ENCODE measurements around the gene ATP10B.

ATP10B gene

DNA sequence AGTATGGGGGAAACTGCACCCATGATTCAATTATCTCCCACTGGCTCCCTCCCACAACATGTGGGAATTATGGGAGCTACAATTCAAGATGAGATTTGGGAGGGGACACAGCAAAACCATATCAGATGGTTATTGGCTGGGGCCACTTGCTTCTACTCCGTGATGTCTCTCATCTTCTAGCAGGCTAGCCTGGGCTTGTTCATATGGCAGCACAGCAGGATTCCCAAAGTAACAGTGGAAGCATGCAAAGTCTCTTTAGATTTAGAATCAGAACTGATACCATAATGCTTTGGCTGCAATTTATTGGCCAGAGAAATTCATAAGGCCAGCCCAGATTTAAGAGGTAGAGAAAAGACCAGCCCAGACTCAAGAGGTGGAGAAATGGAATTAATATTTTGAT, 304.1 kb downstream of the ATP10B start:
- DNase-seq (ENCODE audit: low spot score): no peak

DNA sequence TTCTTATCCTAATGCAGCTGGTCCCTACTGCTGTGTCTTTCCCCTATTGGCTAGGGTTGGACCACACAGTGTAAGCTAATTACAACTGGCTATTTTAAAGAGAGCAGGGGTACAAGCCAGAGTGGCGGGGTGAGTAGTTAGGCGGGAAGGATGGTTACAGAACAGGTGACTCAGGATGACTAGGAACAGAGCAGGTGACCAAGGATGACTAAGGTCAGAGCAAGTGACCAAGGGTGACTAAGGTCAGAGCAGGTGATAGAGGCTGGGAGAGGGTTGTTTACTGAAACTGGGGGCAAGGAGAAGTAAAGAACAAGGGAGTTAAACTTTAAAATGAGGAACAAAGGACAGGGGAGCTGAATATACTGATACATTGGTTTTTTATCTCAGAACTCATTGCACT, 304.9 kb downstream of the ATP10B start:
- DNase-seq (ENCODE audit: low spot score): no peak

DNA sequence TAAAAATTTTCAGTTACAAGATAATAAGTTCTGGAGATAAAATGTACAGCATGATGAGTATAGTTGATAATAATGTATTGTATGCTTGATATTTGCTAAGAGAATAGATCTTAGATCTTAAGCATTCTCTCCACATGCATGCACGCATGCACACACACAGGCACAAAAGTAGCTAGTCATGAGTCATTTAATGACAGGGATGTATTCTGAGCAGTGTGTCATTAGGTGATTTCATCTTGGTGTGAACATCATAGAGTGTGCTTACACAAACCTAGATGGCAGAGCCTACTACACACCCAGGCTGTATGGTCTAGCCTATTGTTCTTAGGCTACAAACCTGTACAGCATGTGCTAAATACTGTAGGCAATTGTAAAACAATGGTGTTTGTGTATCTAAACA, 306.2 kb downstream of the ATP10B start:
- DNase-seq (ENCODE audit: low spot score): no peak

DNA sequence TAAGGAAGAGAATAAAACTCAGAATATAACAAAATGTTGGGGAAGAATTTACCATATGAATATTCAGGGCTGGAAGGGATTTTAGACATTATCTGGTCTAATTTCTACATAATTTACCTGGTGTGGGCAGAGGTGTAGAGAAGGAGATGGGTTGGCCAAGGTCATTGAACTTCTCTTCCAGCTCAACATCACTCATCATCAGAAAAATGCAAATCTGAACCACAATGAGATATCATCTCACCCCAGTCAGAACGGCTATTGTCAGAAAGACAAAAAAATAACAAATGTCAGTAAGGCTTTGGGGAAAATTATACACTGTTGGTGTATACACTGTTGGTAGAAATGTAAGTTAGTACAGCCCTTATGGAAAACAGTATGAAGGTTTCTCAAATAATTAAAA, 308.6 kb downstream of the ATP10B start:
- DNase-seq (ENCODE audit: low spot score): no peak

DNA sequence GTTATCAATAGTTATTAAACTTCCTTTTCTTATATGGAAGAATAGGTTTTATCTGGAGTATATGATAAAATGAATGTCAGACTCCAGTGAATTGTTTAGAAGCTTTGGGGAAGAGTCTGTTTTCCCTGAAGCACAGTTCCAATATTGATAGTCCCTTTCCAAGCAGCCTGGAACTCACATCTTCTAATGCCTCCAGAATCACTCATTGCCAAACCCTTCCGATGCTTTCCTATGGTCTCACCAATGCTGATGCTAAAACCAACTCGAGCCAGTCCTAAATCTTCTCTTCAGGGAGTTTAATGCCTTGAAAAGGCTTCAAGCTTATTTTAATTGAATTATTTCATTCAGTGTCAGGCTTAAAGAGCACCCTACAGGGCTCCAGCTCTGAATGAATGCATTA, 309.2 kb downstream of the ATP10B start:
- DNase-seq (ENCODE audit: low spot score): no peak

DNA sequence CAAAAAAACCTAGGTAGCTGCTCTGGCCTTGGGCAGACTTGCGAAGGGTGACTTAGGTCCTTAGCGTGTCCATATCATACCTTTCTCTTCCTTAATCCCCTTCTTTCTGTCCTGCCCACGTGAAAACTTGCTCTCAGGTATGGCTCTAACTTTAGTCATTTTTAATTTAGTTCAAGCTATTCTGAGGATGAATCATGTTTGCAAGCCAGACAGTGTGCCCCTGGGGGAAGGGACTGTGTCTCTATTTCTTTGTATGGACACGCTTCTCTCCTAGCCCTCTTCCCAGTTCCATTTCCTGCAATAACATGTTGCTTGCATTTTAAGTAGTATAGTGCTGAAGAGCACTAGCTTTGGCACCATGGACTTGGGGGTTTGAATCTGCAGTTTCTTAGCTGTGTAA, 309.7 kb downstream of the ATP10B start:
- DNase-seq (ENCODE audit: low spot score): no peak

DNA sequence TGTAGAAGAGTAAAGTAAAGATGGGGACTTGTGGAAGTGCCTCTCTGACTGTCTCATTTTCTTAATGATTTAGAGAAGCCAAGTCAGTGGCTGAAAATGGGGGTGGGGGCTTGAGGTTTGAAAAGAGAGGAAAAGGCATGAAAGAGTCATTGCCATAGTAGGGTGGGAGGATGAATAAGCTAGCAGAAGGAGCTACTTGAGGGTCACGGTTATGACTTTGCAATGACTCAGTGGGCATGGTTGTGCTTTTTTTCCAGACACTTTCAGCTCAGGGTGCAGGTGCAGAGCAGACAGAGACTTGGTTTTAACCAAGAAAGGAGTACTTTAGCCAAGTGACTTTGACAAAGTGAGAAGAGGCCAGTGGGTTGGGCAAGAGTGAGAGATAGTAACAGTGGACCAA, 312.6 kb downstream of the ATP10B start:
- DNase-seq (ENCODE audit: low spot score): no peak

DNA sequence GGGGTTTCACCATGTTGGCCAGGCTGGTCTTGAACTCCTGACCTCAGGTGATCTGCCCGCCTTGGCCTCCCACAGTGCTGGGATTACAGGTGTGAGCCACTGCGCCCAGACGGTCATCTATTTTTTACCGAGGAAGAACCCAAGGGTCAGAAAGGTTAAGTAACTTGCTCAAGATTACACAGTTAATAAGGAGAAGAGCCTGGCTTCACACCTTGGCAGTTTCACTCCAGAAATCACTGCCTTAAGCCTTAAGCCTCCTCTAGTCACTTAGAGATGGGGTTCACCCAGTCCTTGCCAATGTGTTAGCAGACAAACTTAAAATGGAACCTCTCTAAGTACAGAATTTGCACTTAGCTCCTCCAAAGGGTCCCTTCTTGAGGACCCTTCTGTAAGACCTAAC, 314.1 kb downstream of the ATP10B start:
- DNase-seq (ENCODE audit: low spot score): no peak

DNA sequence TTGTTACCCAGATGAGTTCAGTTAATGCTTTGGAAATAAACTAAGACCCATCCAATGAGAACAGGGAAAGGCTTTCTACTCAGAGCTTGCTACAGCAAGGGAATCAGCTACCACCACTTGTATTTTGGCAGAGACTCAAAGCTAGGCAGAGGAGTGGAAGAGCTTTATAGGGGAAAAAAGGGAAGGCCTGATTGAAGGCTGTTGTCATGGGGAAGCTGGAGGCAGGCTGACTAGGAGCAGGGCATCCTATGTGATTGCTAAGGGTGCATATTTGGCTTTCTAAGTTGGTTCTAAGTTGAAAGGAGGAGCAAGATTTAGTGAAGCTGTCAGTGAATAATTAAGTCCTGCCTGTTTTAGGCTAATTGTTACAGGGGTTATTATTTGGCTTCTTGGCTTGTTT, 314.9 kb downstream of the ATP10B start:
- no peak for DNase-seq (ENCODE audit: low spot score)

DNA sequence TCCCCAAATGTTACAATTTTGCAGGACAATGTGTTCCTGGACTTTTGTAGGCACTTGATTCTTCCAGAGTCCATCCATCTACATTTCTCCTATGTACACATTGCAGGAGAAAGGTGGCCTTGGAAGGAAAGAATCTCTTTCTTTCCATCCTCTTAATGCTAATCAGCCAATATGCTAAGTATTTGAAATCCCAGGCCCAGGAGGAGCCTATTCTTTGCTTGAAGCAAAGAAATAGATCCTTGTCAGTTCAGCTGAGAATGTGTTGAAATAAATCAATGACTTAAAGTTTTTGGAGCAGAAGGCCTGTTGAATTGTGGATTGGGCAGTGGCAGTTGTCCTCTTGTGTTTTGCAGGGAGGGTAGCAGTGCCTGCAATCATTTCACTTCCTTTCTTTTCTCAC, 317.1 kb downstream of the ATP10B start:
- no peak for DNase-seq (ENCODE audit: low spot score)

DNA sequence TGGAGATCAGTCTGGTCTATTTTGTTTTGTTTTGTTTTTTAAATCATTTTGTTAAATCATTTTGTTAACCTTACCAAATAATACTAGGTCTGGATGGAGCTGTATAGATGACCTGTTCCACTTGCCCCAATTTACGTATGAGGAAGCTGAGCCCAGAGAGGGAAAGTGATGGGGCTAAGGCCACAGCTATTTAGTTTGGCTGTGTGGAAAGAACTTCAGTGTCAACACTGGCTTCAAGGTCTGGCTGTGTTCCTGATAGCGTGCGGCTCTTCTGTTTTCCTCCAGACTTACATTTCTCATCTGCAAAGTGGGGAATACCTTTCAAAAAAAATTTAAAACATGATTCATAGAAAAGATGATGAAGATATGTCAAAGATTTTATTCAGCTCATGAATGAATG, 317.9 kb downstream of the ATP10B start:
- DNase-seq (ENCODE audit: low spot score): no peak

DNA sequence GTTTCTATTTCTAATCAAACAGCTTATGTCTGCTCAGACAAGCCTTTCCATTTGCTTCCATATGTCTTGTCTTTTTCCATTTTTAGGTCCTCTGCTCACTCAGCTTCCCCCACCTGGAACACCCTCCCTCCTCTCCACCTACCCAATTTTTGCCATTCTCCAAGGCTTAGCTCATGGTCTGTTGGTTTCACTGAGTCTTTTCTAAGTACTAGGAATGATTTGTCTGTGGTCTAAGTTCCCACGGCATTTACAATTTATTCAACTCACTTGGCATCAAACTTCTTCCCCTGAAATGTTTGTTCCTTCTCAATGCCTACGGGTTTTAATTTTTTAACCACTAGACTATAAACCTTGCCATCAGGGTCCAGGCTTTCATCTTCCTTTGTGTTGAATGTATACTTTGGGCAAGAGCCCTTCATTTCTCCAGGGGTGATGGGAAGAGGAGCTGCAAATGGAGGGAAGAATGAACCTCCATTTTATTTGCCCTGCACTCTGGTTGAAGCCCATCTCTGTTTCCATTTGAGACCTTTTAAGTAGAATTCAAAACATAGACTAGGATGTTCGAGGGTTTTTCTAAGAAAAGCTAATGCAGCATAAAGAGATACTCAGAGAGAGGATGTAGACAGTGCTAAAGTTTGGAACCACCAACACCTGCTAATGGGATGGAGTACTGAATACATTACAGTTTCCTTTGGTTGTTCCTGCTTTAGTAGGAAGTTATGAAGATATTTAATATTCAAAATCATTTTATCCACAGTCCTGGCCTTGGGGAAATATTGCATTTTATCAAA, 326.3 kb downstream of the ATP10B start:
- no peak for DNase-seq (ENCODE audit: low spot score)

DNA sequence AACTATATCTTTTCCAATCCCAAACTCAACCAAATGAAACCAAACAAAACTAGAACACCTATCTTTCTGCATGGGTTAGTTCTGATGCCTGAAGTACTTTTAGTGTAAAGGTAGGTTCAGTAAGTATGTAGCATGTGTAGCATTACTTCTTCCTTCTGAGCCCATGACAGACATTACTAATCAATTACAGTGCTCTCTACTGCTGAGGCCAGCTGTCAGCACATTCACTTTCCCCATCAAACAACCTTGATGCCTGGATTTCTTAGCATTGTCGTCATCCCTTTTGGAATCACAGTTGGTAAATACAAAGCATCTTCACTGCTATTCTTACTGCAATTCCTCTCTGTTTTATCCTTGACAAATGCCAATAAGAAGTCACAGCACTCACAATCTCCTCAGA, 327.2 kb downstream of the ATP10B start:
- DNase-seq (ENCODE audit: low spot score): no peak

DNA sequence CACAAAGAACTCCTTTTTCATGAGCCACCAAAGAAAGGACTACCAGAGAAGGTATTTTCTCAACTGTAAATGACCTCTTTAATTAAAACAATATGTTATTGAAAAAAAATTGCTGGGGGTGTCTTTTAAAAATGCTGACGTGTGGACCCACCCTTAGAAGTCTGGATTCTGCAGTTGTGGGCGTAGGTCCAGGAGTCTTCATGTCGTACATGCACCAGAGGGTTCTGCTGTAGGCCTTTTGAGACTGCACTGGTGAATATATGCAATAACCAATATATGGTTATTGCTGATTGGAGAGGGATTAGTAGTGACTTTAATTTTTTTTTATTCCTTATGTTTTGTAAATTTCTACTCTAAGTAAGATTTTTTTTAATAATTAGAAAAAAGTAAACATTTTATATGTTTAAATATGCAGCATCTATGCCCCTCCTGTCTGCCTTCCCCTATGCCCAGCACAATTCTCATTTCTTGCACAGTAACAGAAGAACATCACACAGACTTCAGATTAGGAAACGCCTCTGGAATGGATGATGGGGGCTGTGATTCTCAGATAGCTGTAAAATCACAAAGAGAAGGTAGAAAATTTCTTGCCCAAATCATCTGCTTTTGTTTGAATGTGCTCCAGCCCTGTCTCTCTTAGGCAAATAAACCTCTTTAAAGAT, 328.4 kb downstream of the ATP10B start:
- no peak for DNase-seq (ENCODE audit: low spot score)

DNA sequence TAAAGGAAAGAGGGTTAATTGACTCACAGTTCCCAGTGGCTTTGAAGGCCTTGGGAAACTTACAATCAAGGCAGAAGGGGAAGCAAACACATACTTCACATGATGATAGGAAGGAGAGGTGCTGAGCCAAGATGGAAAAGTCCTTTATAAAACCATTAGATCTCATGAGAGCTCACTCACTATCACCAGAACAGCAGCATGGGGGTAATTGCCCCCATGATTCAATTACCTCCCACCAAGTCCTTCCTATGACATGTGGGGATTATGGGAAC, 330.7 kb downstream of the ATP10B start:
- no peak for DNase-seq (ENCODE audit: low spot score)

DNA sequence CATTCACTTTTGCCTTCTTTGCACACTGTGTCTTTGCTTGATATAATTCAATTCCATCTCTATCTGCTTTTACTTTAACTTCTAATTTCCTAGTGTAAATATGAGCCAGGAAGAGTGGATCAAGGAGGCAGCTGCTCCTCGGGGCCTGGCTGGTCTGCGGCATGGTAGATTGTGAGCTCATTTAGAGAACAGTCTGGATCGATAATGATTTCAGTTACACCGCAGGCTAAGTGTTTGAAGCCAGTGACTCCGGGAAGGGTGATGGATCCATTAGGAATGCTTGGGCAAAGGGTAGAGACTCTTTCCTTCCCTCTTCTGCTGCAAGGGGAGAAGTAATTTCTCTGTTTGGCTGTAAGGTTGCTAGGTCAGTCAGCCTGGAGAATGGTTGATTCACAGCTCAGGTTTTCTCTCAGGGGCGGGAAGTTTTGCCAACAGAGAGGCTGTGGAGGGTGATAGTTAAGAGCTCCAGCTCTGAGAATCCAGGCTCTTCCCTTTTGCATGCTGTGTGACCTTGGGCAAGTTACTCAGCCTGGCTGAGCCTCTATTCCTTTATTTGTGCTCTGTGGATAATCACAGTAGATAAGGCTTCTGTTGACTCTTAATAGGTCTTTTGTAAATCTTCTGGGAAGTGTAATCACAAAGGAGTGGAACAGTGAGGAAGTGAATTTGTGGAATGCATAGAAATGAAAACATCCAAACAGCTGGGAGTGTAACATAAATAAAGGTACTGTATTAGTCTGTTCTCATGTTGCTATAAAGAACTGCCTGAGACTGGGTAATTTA, 331.2 kb downstream of the ATP10B start:
- DNase-seq (ENCODE audit: low spot score): no peak

DNA sequence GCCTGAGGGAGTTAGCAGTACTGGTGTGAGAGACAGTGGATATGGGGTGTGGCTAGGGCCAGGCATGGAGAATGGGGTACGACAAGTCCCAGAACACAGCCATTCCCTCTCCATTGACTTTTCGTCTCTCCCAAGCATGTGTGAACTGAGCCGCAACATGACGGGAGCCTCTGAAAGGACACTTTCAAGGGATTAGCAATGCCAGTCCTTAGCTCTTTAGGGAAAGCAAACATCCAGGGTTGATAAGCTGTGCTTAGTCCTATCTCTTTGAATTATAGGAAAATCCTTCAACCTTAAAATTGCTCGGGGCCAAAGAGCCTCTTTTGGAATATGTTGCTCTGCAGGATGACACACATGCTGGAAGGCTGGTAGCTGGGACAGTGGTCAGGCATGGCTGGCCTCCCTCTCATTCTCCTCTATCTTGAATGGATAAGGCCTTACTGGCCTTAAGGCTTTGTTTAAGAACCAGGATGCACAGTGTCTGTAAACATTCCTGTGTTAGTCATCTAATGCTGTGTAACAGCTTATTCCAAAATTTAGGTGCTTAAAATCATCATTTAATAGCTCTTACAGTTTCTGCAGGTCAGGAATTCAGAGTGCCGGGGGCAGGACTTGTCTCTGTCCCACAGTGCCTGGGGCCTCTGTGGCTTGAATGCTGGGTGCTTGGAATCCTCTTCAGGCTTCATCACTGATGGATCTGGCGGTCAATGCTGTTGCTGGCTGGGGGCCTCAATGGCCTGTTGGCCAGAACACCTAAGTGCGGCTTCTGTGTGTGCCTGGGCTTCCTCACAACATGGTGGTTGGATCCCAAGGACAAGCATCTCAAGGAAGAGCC, 335.1 kb downstream of the ATP10B start:
- no peak for DNase-seq (ENCODE audit: low spot score)

DNA sequence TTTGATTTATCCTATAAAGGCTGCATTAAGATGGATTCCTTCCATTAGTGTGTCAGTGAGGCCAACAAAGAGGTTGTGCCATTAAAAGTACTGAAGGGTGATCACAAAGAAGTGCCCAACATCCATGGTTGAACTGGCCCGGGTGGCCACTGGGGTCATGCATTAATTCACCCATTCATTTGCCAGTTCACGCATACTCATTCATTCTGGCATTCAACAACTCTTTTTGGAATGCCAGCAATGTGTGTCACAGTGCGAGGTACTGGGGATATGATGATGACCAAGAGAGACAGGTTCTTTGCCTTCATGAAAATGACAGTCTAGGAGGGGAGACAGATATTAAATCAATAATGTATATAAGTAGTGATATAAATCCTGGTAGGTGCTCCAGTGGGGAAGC, 337.1 kb downstream of the ATP10B start:
- no peak for DNase-seq (ENCODE audit: low spot score)

DNA sequence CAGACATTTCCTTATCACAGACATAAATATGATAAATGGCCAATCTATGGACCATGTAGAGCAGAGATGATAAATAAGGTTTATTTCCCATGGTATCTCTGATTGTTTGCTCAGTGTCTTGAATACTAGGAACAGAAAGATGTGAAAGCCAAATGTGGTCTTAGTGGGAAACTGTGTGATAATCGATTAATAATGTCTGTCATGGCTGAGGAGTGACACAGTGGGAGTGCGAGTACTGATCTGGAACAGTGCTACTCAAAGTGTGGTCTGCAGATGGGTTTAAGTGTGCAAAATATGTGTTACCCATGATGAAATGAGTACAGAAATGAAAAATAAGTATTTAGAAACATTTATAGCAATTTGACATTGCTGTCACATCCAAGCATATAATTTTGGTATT, 337.8 kb downstream of the ATP10B start:
- DNase-seq (ENCODE audit: low spot score): no peak

DNA sequence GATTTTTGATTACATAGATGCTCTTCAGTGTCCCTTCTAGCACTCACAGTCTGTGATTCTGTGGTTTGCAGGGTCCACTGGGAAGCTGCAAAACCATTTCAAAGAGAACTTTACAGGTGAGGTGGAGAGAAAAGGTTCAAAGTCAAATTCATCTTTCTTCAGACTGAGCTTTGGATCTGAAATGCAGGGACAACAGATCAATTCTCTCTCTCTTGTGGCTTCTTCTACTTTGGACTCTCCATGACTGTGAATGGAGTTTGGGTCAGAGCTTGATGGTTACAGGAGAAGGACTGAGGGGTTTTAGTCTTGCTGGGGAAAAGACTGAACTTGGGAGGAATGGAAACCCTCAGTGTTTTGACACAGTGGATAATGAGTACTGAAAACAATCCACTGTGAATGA, 338.5 kb downstream of the ATP10B start:
- no peak for DNase-seq (ENCODE audit: low spot score)
